Adrenal gland (tissue), 5 donors: Measurements from ENCODE around the gene PLEKHA6.

Source experiments
- POLR2A ChIP-seq, 2 donors: fragments of 450-650 bp; IDR thresholded peaks; one replicate each; pipeline ENCODE4 v1.6.1; 2017; ENCODE audit warnings: antibody characterized with exemption in 2 of 2, mild to moderate bottlenecking in 2 of 2, moderate library complexity in 1 of 2
- TF ChIP-seq, protein P1 (sequence below), 6 experiments: fragments of 450-650 bp in 4 of 6; fragments of 200-600 bp in 2 of 6; sonication (generic) in 1 of 6; IDR thresholded peaks; 1 replicate in 5 of 6; 2 replicates in 1 of 6; pipeline versions ENCODE4 v1.5.1 to v1.8.0; 2016 to 2021; ENCODE audit warnings: antibody characterized with exemption in 6 of 6, mild to moderate bottlenecking in 2 of 6, moderate library complexity in 1 of 6
- donor health status: DM: no; HTN: no; CAD: no.

DNA sequence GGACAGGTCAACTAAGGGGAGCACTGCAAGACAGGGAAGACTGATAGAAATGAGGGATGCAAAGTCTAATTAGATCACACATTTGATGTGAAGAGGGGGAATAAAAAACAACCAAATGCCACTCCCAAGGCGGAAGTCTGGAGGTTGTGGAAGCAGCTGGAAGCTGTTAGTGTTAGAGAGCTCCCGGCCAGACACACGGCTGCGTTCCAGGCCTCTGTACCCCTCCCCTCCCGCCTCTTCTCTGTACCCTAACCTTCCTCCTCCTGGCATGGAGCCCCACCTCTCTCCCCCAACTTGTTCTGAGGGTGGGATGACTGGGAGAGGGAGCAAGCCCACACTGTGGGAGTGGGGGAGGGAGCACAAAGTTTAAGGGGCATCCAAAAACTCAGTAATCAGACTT, 67.0 kb downstream of the PLEKHA6 start:
- TF ChIP-seq, protein P1, sequence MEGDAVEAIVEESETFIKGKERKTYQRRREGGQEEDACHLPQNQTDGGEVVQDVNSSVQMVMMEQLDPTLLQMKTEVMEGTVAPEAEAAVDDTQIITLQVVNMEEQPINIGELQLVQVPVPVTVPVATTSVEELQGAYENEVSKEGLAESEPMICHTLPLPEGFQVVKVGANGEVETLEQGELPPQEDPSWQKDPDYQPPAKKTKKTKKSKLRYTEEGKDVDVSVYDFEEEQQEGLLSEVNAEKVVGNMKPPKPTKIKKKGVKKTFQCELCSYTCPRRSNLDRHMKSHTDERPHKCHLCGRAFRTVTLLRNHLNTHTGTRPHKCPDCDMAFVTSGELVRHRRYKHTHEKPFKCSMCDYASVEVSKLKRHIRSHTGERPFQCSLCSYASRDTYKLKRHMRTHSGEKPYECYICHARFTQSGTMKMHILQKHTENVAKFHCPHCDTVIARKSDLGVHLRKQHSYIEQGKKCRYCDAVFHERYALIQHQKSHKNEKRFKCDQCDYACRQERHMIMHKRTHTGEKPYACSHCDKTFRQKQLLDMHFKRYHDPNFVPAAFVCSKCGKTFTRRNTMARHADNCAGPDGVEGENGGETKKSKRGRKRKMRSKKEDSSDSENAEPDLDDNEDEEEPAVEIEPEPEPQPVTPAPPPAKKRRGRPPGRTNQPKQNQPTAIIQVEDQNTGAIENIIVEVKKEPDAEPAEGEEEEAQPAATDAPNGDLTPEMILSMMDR (IDR thresholded peaks at IDR 0.05), result no peak
- TF ChIP-seq POLR2A (IDR thresholded peaks at IDR 0.05), result no peak
